Dermis microvascular lymphatic vessel endothelial cell (primary cell): Measurements from ENCODE around the gene ITGB6. TPM values are rescaled to one million over a fixed set of nuclear protein-coding genes. Genes with fewer than 3 reads are reported as not detected.

Experiments used
- DNase-seq, 2 donors: peaks; one replicate each; pipeline versions ENCODE4 v3.0.0 to v3.0.0-alpha.2; 2010; ENCODE audit warnings: low read depth in 2 of 2
- total RNA-seq: library from RNA; depleted of rRNA; stranded (reverse); fragments of >200 nt; gene quantifications from 2 replicates; pipeline ENCODE4 v1.2.1, GENCODE V29; 2014

ITGB6 gene
- total RNA-seq, 1 donor from 2014 or later = not detected

DNA sequence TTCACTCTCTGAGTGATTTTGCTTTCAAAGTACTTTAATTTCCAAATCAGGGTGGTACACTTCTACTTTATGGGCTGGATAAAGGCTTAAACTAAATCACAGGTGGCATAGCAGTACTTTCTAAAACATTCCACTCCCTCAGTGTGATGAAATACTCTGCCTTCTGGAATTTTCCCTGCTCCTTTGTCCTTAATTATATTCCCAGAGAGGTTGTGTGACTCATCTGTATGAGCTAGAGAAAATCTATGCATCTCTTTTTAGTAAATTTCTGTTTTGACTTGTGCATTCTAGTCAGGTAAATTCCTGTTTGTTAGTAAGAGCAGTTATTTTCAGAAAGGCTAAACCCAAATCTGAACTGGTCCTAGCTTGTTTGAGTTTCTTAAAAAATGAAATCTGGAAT is 108.7 kb downstream of the ITGB6 start:
- DNase-seq = peak in 1 of 2 donors; percentile 24

- peak in 1 of 2 donors; percentile 30 for DNase-seq
These were observed 112.0 kb downstream of the ITGB6 start for GRCh38 chr2:160087854-160088745.

DNA sequence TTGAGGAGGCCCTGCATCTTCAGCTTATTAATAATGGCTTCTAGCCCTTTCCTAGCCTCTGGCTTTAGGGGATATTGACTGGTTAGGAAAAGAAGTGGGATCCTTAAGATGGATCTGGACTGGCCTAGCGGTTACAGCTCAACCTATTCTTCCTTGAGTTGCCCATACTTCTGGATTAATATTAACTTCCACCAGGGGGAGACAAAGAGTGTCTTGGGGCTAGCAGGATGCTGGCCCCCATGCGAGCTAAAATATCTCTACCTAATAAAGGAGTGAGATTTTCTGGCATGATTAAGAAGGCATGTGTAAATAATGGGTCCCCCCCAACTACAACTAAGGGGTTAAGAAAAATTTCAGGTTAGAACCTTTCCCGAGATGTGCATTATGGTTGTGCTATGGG is 114.4 kb downstream of the ITGB6 start:
- DNase-seq = no peak

DNA sequence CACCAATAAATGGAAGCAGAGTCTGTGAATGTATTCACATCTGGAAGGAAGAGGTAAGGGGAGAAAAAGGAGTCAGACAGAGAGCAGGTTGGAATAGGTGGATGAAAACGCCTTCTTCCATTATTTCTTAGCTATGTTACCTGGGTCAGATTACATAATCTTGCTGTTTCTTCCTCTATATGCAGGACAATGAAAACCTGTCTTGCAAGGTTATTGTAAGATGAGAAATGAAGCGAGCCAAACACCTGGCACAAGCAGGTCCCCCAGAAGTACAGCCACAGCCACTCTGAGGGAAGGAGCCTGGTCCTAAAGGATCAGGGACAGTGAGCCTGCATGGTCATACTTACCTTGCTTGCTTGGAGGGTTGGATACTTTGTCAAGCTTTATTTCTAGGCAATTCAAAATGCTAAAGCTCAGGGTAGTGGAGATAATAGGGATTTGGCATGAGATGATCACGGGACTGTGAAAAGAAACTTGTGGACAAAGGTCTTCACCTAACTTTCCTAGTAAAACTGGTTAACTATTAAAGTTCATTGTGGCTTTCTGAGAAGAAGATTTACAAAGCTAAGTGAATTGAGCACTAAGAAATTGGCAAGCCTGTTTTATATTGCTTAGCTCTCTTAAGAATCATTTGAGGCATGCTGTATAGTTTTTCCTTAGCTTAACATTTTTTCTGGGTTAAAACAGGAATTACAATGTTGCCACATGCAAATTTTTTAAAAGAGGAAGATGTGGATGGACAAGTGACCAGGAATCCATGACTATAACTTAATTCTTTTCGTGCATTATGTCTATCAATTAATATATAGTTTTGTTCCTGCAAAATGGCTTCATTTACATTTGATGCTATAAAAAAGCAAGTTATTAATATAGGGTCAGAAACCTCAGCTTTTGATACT is 121.9 kb downstream of the ITGB6 start:
- DNase-seq = no peak

GRCh38 chr2:160076914-160077313 is 123.2 kb downstream of the ITGB6 start:
- DNase-seq = peak in 1 of 2 donors; percentile 47

DNA sequence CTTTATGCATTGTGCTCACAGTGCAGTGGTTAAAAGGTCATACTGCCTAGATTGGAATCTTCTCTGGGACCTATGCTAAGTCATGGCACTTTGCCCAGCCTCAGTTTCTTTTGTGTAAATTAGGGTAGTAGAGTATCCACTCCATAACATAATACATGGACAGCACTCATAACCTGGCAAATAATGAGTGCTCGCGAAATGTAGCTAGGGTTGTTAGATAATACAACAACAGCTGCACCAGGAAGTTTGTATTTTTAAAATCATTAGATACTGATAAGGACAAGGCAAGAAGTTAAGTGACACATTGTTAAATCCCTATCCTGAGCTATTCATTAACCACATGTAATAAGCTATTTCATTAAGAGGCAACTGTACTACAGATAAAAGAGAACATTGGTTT is 123.8 kb downstream of the ITGB6 start:
- no peak for DNase-seq

DNA sequence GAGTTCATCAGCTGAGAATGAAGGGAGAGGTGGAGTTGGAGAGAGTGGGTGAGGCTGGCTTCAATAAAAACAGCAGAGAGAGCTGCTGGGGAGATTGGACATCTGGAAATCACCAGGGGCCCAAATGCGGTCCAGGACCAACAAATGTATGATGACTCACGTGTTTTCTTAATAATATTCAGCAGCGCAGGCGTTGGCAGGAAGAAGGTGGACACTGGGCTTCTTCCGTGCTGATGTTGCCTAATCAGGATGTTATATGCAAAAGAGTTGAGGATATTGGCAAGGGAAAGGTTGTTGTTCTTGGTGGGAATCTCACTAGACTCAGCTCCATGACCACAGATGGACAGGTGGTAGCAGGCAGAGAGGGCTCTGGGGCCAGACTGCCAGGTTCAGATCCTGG is 124.9 kb downstream of the ITGB6 start:
- peak; percentile 96 for DNase-seq

DNA sequence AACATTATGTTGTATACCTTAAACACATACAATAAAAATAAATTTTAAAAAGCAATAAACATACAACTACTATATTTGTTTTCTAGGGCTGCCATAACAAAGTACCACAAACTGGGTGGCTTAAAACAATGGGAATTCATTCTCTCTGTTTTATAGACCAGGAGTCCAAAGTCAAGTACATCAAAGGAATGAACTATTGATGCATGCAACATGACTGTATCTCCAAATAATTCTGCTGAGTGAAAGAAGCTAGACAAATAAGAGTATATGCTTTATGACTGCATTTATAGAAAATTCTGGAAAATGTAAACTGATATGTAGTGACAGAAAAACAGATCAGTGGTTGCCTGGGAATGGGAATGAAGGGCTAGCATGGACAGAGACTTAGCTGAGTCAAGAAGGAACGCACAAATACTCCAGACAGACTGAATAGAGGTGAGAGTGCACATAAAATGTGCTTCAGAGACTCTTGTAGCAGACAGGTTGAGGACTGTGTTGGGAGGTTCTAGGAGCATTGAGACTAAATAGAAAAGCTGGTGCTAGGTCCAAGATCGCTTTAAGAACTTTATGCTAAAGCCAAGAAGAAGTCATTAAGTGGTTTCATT is 126.7 kb downstream of the ITGB6 start:
- no peak for DNase-seq

DNA sequence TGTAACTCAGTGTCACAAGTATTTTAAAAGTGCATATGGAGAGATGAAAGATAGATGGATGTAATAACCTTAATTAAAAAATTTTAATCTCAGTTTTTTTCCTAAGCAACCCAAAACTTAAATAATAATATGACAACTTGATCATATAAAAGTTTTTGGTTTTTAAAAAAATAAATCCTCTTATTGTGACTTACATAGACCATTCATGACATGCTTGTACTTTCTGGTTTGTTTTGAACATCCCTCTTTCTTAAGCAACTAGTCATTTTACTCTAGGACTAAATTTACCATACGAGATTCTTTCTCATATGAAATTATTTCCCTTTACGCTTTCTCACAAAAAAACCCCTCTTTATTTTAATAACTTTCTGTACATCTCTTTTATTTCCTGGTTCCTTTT is 131.2 kb downstream of the ITGB6 start:
- DNase-seq = no peak

DNA sequence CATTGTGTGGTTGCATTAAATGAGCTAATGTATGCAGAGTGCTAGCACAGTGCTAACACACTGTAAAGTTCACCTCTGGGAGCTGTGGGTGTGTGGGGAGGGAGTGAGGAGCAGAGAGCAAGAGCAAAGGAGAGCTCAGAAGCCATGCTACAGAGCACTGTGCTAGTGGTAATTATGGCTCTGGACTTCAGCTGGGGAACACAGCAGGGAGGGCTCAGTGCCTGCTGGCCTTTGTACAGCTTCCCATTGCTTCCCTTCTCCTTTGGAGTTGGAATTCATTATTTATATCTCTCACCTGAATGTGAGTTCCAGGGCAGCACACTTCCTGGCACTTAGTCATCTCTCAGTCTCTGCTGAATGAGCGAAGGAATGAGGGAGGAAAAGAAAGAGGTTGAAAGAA is 135.2 kb downstream of the ITGB6 start:
- DNase-seq = no peak

- no peak for DNase-seq
These were observed 136.0 kb downstream of the ITGB6 start for GRCh38 chr2:160063879-160064612.

GRCh38 chr2:160063271-160063670 is 136.8 kb downstream of the ITGB6 start:
- no peak for DNase-seq

GRCh38 chr2:160062292-160063005 is 137.6 kb downstream of the ITGB6 start, which contains the start of gene PLA2R1:
TSS of gene PLA2R1 (minus strand) at chr2:160062615. CDS start at chr2:160062403, 212 bp downstream.
- peak in 1 of 2 donors; percentile 39 for DNase-seq

GRCh38 chr2:160061944-160062291 is 138.2 kb downstream of the ITGB6 start:
- DNase-seq = peak in 1 of 2 donors; percentile 25

GRCh38 chr2:160061533-160061932 is 138.5 kb downstream of the ITGB6 start:
- no peak for DNase-seq

DNA sequence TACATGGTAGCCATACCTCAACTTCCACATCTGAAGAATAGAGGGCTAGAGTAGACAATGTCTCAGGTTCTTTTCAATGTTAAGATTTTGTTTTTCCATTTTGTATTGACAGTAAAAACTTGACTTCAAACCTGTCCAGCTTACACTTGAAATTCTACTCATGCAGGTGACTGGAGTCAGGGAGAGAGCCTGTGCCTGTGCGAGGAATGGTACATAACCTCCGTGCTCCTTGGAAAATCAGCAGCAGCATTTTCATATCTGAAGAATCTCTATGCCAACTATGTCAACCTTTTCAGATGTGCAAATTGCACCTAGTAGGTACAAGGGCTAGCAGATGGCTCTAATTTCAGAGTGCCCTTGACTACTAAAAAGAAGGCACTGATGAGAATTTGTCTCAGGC is 139.8 kb downstream of the ITGB6 start:
- no peak for DNase-seq

- no peak for DNase-seq
These were observed 142.7 kb downstream of the ITGB6 start for GRCh38 chr2:160057356-160057755.

DNA sequence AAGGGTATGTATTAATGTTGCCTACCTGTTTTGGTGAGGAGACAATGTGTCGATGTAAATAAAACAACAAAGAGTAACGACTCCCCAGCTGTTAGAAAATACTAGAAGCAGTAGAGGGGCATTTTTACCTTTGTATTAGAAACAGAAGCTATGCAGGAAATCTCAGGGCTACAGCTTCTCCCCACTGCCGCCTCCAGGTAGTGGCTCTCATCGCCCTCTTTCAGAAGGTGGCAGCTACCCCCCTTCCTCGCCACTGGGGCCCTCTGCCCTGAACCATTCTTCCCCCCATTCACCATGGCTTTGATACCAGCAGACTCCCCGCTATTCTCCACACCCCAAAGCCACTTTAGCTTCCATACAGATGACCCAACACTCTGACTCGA is 144.4 kb downstream of the ITGB6 start:
- DNase-seq = no peak

DNA sequence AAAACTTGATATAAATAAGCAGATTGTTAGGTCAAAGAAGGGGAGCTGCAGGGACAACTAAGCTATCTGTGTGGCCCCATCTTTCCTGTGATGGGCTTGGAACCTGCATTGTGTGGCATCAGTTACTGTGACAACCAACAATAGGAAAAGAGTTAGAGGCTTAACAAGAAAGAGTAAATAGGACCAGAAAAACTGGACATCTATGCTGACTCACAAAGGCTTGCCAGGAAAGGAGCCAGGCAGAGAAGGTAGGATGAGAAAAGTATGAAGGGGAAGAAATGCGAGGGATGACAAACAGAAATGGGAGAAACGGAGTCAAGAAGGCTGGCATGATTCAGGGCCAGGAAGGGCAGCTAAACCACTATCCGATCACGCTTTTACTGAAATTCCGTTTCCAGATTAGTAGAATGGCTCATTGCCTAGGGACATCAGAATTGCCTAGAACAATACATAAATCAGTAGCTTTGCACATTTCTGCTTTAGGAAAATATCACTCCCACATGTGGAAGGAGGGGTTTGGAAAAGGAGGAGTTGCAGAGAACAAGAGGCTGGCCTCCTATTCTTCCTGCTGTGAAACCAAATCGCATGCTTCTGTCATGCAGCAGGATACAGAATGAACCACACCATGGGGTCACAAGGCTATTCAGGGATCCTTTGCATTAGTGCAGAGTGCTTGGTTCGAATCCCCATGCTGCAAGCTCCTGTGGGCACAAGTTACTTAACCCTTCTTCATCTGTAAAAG is 144.9 kb downstream of the ITGB6 start:
- peak; percentile 32 to 66 for DNase-seq

DNA sequence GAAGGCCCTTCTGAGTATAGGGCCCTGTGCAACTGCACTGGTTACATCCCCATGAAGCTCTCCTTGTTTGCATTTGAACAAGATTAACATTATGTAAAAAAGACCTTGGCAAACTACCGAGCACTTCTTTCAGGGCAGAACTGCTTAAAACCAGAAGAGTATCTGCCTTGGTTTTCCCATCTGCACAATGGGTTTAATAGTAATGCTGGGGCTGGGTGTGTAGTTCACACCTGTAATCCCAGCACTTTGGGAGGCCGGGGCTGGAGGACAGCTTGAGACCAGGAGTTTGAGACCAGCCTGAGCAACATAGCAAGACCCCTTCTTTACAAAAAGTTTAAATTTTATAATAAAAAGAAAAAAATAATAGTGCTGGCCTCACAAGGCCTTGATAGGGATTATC is 146.1 kb downstream of the ITGB6 start:
- DNase-seq = no peak
